Glomerular visceral epithelial cell (primary cell): ENCODE results near the gene CDKN1B.

Source experiments
- DNase-seq: peaks from one replicate; pipeline ENCODE4 v3.0.0-alpha.2; 2016; ENCODE audit errors: extremely low spot score

CDKN1B gene

DNA sequence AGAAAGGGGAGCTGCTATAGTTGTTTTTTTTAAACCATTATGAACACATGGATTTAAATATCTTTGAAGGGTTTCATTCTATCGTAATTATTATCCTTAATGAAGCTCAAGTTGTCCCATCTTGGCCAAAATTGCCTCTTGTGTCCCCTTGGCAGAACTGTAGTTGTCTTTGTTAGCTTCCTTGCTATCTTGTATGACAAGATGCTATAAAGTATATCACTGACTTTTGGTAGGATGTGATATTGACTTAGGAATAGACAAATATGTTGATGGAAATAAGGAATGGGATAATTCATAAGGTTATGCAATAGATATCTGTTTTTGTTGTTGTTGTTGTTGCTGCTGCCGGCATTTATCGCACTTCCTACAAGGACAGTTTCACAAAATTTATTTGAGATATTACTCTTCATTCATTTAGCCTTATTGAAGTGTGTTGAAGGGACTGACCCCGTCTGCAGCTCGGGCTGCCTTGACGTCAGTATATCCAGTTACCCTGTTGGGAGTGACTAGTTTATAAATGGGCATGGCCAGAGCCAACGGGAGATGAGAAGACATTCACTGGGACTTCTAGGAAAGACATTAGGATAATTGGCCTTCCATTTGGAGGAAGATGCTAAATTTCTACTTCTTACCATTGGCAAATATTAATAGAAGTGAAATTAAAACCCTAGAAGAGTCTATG lies 42.2 kb downstream of the CDKN1B start:
- DNase-seq, result no peak

DNA sequence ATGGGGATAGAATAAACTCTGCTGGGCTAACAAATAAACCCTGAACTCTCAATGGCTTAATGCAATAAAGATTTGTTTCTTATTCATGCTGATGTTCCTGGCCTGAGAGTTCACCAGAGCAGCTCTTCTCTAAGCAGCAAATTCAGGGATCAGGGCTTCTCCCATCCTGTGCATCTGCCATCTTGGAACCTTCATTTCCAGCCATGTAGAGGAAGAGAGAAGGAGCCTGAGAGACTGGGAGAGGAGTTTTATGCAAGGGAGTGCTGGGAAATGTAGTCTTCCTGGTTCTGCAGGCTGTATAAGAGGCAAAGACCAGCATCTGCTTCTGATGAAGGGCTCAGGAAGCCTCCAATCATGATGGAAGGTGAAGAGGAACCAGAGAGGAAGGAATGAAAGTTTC lies 47.7 kb downstream of the CDKN1B start:
- no peak for DNase-seq

DNA sequence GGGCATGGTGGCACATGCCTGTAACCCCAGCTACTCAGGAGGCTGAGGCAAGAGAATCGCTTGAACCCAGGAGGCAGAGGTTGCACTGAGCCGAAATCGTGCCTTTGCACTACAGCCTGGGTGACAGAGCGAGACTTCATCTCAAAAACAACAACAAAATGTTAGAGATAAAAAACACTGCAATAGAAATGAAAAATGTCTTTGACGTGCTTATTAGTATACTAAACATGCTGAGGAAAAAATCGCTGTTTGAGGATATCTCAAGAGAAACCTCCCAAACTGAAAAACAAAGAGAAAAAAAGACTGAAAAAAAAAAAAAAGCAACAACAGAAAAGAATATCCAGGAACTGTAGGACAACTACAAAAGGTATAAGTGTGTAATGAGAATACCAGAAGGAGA lies 53.1 kb downstream of the CDKN1B start:
- DNase-seq, result no peak
